A549 (cell line): ENCODE measurements around the gene NRM.

Experiments used
- CBX2 ChIP-seq: fragments of 200-600 bp; sonication (generic); IDR thresholded peaks from 2 replicates; pipeline ENCODE4 v1.6.1; 2016; ENCODE audit warnings: low read depth, mild to moderate bottlenecking, borderline replicate concordance
- CTCF ChIP-seq: fragments of >200 bp; sonication (Bioruptor Twin); formaldehyde crosslinking; IDR thresholded peaks from 3 replicates; pipeline ENCODE4 v1.5.1; 2016
- EP300 ChIP-seq, 2 experiments: fragments of >200 bp; sonication (Bioruptor Twin); formaldehyde crosslinking; IDR thresholded peaks; 2 replicates in 1 of 2; 3 replicates in 1 of 2; pipeline ENCODE4 v1.6.1; 2016 to 2017
- HMGXB4 ChIP-seq: fragments of 250-450 bp; sonication (Bioruptor Pico); IDR thresholded peaks from 2 replicates; pipeline ENCODE4 v1.5.0; 2021; ENCODE audit warnings: mild to moderate bottlenecking, moderate library complexity, borderline replicate concordance
- HOXB5 ChIP-seq: fragments of 250-450 bp; sonication (Bioruptor Pico); IDR thresholded peaks from 2 replicates; pipeline ENCODE4 v1.5.0; 2020; ENCODE audit warnings: mild to moderate bottlenecking, moderate library complexity
- MAX ChIP-seq: IDR thresholded peaks from 2 replicates; pipeline ENCODE4 v1.6.1; 2012
- MAZ ChIP-seq: fragments of 150-350 bp; IDR thresholded peaks from 2 replicates; pipeline ENCODE4 v1.6.1; 2014; ENCODE audit warnings: antibody characterized with exemption, low read depth, low read length, borderline replicate concordance
- MYC ChIP-seq: IDR thresholded peaks from 2 replicates; pipeline ENCODE4 v1.6.1; 2012; ENCODE audit warnings: mild to moderate bottlenecking, inconsistent platforms, low read length, improper control_type of control experiment, borderline replicate concordance
- NPAS2 ChIP-seq: fragments of 250-450 bp; sonication (Bioruptor Pico); IDR thresholded peaks from 2 replicates; pipeline ENCODE4 v1.8.0; 2022; ENCODE audit warnings: mild to moderate bottlenecking, moderate library complexity, borderline replicate concordance
- POLR2A ChIP-seq: IDR thresholded peaks from 2 replicates; pipeline ENCODE4 v1.6.1; 2012; ENCODE audit warnings: mild to moderate bottlenecking, low read length
- POLR2AphosphoS2 ChIP-seq: conservative IDR thresholded peaks from 2 replicates; pipeline ENCODE4 v1.6.1; 2012; ENCODE audit warnings: low read length, improper control_type of control experiment, inconsistent platforms
- REST ChIP-seq: fragments of 200-600 bp; sonication (generic); IDR thresholded peaks from 2 replicates; pipeline ENCODE4 v1.6.1; 2016; ENCODE audit warnings: antibody characterized with exemption, mild to moderate bottlenecking, moderate library complexity
- RFX5 ChIP-seq: fragments of 450-650 bp; IDR thresholded peaks from 2 replicates; pipeline ENCODE4 v1.7.1; 2014; ENCODE audit warnings: antibody characterized with exemption, mild to moderate bottlenecking, moderate library complexity
- ZC3H11A ChIP-seq: fragments of 450-650 bp; IDR thresholded peaks from 2 replicates; pipeline ENCODE4 v1.6.1; 2014; ENCODE audit warnings: antibody characterized with exemption, mild to moderate bottlenecking

- TF ChIP-seq CTCF (no peak), CBX2 (no peak), MYC (no peak), MAX (no peak), REST (no peak), RFX5 (no peak), POLR2A (no peak), EP300 (IDR thresholded peaks at IDR 0.05) (no peak), POLR2AphosphoS2 (no peak), MAZ (no peak), NPAS2 (CRISPR knock-in tag) (no peak), ZC3H11A (no peak), HMGXB4 (CRISPR knock-in tag) (no peak), HOXB5 (CRISPR knock-in tag) (no peak)
Observed at GRCh38 chr6:30656513-30656912, 34.3 kb downstream of the NRM start.
